WTC11 (cell line): ENCODE measurements around the gene ACTRT3. TPM values are rescaled to one million over a fixed set of nuclear protein-coding genes. Genes with fewer than 3 reads are reported as not detected.

Source experiments
- ATAC-seq: fragments of 200-7000 bp; cut with Tn5 transposase; 2 replicates; pipeline ENCODE4 v1.10.0; 2021; ENCODE audit warnings: mild to moderate bottlenecking, moderate library complexity
- CTCF ChIA-PET: fragments of 300-600 bp; sonication (Branson Sonifier 250); formaldehyde crosslinking; loops from one replicate; lab custom pipeline; 2021; ENCODE audit warnings: antibody characterized with exemption; lab: Charles Lee
- POLR2A ChIA-PET: fragments of 350-600 bp; sonication (Branson Sonifier 250); formaldehyde crosslinking; loops from one replicate; lab custom pipeline; 2021; ENCODE audit warnings: antibody characterized with exemption; lab: Charles Lee
- DNase-seq: peaks from one replicate; pipeline ENCODE4 v3.0.0; 2021; ENCODE audit warnings: low spot score
- H3K27ac Mint-ChIP-seq: 2 replicates; pipeline ENCODE4 v1.8.0; 2021; ENCODE audit warnings: mixed read lengths
- H3K27me3 Mint-ChIP-seq: 2 replicates; pipeline ENCODE4 v1.8.0; 2021; ENCODE audit warnings: low read depth, mild to moderate bottlenecking, moderate library complexity, mixed read lengths
- H3K36me3 Mint-ChIP-seq: 2 replicates; pipeline ENCODE4 v1.8.0; 2021; ENCODE audit warnings: mixed read lengths
- H3K4me1 Mint-ChIP-seq: 2 replicates; pipeline ENCODE4 v1.8.0; 2022; ENCODE audit warnings: mixed read lengths
- H3K4me3 Mint-ChIP-seq: 2 replicates; pipeline ENCODE4 v1.8.0; 2021; ENCODE audit warnings: mild to moderate bottlenecking, moderate library complexity, mixed read lengths
- H3K9me3 Mint-ChIP-seq: 2 replicates; pipeline ENCODE4 v1.8.0; 2021; ENCODE audit warnings: mixed read lengths
- ATF2 ChIP-seq: sonication (generic); formaldehyde crosslinking; IDR thresholded peaks from 2 replicates; pipeline ENCODE4 v1.8.1; 2022; ENCODE audit warnings: low read depth, missing genetic modification reagents, borderline replicate concordance
- CREB1 ChIP-seq: sonication (generic); formaldehyde crosslinking; IDR thresholded peaks from 2 replicates; pipeline ENCODE4 v1.8.0; 2023; ENCODE audit warnings: mild to moderate bottlenecking, missing genetic modification reagents
- FOXK1 ChIP-seq: sonication (generic); formaldehyde crosslinking; IDR thresholded peaks from 2 replicates; pipeline ENCODE4 v1.8.0; 2022; ENCODE audit warnings: mild to moderate bottlenecking, moderate library complexity, missing genetic modification reagents
- FOXP4 ChIP-seq: sonication (generic); formaldehyde crosslinking; IDR thresholded peaks from 2 replicates; pipeline ENCODE4 v1.8.0; 2022; ENCODE audit warnings: mild to moderate bottlenecking, missing genetic modification reagents
- GABPB1 ChIP-seq: sonication (generic); formaldehyde crosslinking; IDR thresholded peaks from 2 replicates; pipeline ENCODE4 v1.8.1; 2023; ENCODE audit warnings: mild to moderate bottlenecking, missing genetic modification reagents
- GRHL2 ChIP-seq: fragments of 250-450 bp; sonication (Bioruptor Pico); IDR thresholded peaks from 2 replicates; pipeline ENCODE4 v1.8.0; 2022; ENCODE audit warnings: mild to moderate bottlenecking, moderate library complexity; ENCODE audit not compliant: insufficient replicate concordance, severe bottlenecking
- MAX ChIP-seq: sonication (generic); formaldehyde crosslinking; IDR thresholded peaks from 2 replicates; pipeline ENCODE4 v1.8.0; 2022; ENCODE audit warnings: mild to moderate bottlenecking, missing genetic modification reagents
- MYBL2 ChIP-seq: sonication (generic); formaldehyde crosslinking; IDR thresholded peaks from 2 replicates; pipeline ENCODE4 v1.8.1; 2023; ENCODE audit warnings: mild to moderate bottlenecking, moderate library complexity, missing genetic modification reagents
- PRDM15 ChIP-seq: sonication (generic); formaldehyde crosslinking; IDR thresholded peaks from 2 replicates; pipeline ENCODE4 v1.8.0; 2022; ENCODE audit warnings: missing genetic modification reagents
- PRRX2 ChIP-seq: fragments of 250-450 bp; sonication (Bioruptor Pico); IDR thresholded peaks from 2 replicates; pipeline ENCODE4 v1.8.0; 2021; ENCODE audit warnings: mild to moderate bottlenecking
- USF1 ChIP-seq: sonication (generic); formaldehyde crosslinking; IDR thresholded peaks from 2 replicates; pipeline ENCODE4 v1.8.0; 2022; ENCODE audit warnings: mild to moderate bottlenecking, missing genetic modification reagents
- ZNF232 ChIP-seq: sonication (generic); formaldehyde crosslinking; IDR thresholded peaks from 2 replicates; pipeline ENCODE4 v1.8.0; 2022; ENCODE audit warnings: mild to moderate bottlenecking, missing genetic modification reagents
- ZNF396 ChIP-seq: fragments of 250-450 bp; sonication (Bioruptor Pico); IDR thresholded peaks from 2 replicates; pipeline ENCODE4 v1.8.0; 2021; ENCODE audit warnings: mild to moderate bottlenecking, moderate library complexity, borderline replicate concordance
- ZNF532 ChIP-seq: fragments of 250-450 bp; sonication (Bioruptor Pico); IDR thresholded peaks from 2 replicates; pipeline ENCODE4 v1.9.0; 2021; ENCODE audit warnings: mild to moderate bottlenecking, borderline replicate concordance
- total RNA-seq: library from RNA; stranded (reverse); gene quantifications from 3 replicates; pipeline ENCODE4 v1.2.3, GENCODE V29; 2021

ACTRT3 gene
- total RNA-seq, 1 experiment from 2014 or later, result 2.3 TPM

- TF ChIP-seq PRDM15 (no peak), ZNF532 (CRISPR knock-in tag) (no peak), FOXK1 (CRISPR knock-in tag) (no peak), ATF2 (no peak), GABPB1 (CRISPR knock-in tag) (no peak), MAX (no peak)
- TF ChIP-seq, all 79 proteins: peak for 0
These were observed 49.0 kb upstream of the ACTRT3 start (continued) for GRCh38 chr3:169818316-169818715.

GRCh38 chr3:169815590-169816150, 46.3 kb upstream of the ACTRT3 start:
- POLR2A ChIA-PET, result no interaction called here
- CTCF ChIA-PET, result no interaction called here
- Mint-ChIP-seq H3K36me3 (peaks cover 11% of the 10 kb centered on the region), H3K27ac (no peak overlapping the region), H3K27me3 (peaks cover 48% of the 10 kb centered on the region), H3K4me1 (peaks cover 29% of the 10 kb centered on the region), H3K4me3 (no peak overlapping the region), H3K9me3 (peaks cover 16% of the 10 kb centered on the region)
- no peak for ATAC-seq
- no peak for DNase-seq
- TF ChIP-seq MYBL2, result no peak
- no peak for TF ChIP-seq ZNF532 (CRISPR knock-in tag)
- no peak for TF ChIP-seq FOXP4 (CRISPR knock-in tag)
- no peak for TF ChIP-seq GRHL2 (CRISPR knock-in tag)
- no peak for TF ChIP-seq PRRX2 (CRISPR knock-in tag)
- no peak for TF ChIP-seq USF1 (CRISPR knock-in tag)
- TF ChIP-seq CREB1 (CRISPR knock-in tag), result no peak
- no peak for TF ChIP-seq FOXK1 (CRISPR knock-in tag)
- no peak for TF ChIP-seq ZNF396 (CRISPR knock-in tag)
- TF ChIP-seq PRDM15, result no peak
- no peak for TF ChIP-seq ZNF232 (CRISPR knock-in tag)
- TF ChIP-seq, all 79 proteins: peak for 0
